NCI-H2171 (cell line): ENCODE measurements around the gene POC1A.

Source experiments
- DNase-seq: peaks from one replicate; lab custom pipeline; 2025; lab: John Stamatoyannopoulos, UW

The POC1A gene

GRCh38 chr3:52063026-52063723 lies 91.0 kb downstream of the POC1A start:
- DNase-seq, result peak; percentile 63

GRCh38 chr3:52062505-52062904 lies 91.7 kb downstream of the POC1A start:
- no peak for DNase-seq

GRCh38 chr3:52061121-52061910 lies 92.9 kb downstream of the POC1A start:
- DNase-seq, result no peak

GRCh38 chr3:52059781-52060180 lies 94.4 kb downstream of the POC1A start:
- DNase-seq, result no peak

GRCh38 chr3:52057812-52058495 lies 96.3 kb downstream of the POC1A start:
- no peak for DNase-seq

- DNase-seq, result peak; percentile 90
Measured at GRCh38 chr3:52056968-52057811, 97.0 kb downstream of the POC1A start.

- DNase-seq, result peak; percentile 55
Measured at GRCh38 chr3:52056521-52056967, 97.7 kb downstream of the POC1A start, which contains the start of gene DUSP7. Gene DUSP7 (minus strand): TSS chr3:52056571. CDS start chr3:52056366, 205 bp downstream.

- no peak for DNase-seq
Measured at GRCh38 chr3:52055537-52056351, 98.5 kb downstream of the POC1A start.

- DNase-seq, result no peak
Measured at GRCh38 chr3:52054661-52055511, 99.3 kb downstream of the POC1A start.

- DNase-seq, result no peak
Measured at GRCh38 chr3:52053307-52054304, 100.6 kb downstream of the POC1A start.

- DNase-seq, result no peak
Measured at GRCh38 chr3:52052831-52053306, 101.4 kb downstream of the POC1A start.

- DNase-seq, result no peak
Measured at GRCh38 chr3:52051444-52051843, 102.8 kb downstream of the POC1A start.

- DNase-seq, result no peak
Measured at GRCh38 chr3:52050571-52050970, 103.7 kb downstream of the POC1A start.

- no peak for DNase-seq
Measured at GRCh38 chr3:52049503-52049902, 104.7 kb downstream of the POC1A start.

GRCh38 chr3:52047295-52047960 lies 106.8 kb downstream of the POC1A start:
- no peak for DNase-seq

- DNase-seq, result no peak
Measured at GRCh38 chr3:52046902-52047239, 107.4 kb downstream of the POC1A start.

- no peak for DNase-seq
Measured at GRCh38 chr3:52046186-52046901, 107.9 kb downstream of the POC1A start.
